GM23248 (cell line): ENCODE measurements around the gene ARHGAP26.

Experiments
- EZH2 ChIP-seq: fragments of 200-600 bp; sonication (generic); IDR thresholded peaks from 2 replicates; pipeline ENCODE4 v1.6.1; 2018; ENCODE audit warnings: antibody characterized with exemption, mild to moderate bottlenecking; ENCODE audit not compliant: insufficient read depth, poor library complexity, severe bottlenecking
- EZH2phosphoT487 ChIP-seq: fragments of 200-600 bp; sonication (generic); IDR thresholded peaks from 2 replicates; pipeline ENCODE4 v1.6.1; 2018; ENCODE audit warnings: antibody characterized with exemption, moderate library complexity, mild to moderate bottlenecking, low read depth; ENCODE audit not compliant: insufficient read depth

DNA sequence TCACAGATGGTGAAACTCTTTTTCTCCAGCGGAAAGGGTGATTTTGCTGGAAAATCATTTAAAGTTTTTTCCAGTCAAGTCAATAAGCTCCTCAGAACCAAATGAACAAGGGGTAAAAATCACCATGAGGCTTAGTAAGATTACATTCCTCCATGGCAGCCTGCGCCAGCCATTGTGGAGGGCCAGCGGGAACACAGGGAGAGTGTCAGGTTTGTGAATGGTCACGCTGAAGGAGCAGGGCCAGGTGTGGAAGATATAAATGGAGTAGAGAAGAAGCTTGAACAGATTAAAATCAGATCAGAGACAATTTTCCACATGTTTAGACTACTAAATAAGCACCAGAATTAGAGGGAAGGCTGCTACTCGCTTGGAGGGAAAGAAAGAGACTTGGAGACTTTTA, 424.5 kb downstream of the ARHGAP26 start:
- TF ChIP-seq EZH2 (no peak), EZH2phosphoT487 (no peak)
